ENCODE measurements around the gene ANKFY1.

GRCh38 chr17:4205917-4206316, 57.9 kb downstream of the ANKFY1 start:
- TF ChIP-seq CTCF (IDR thresholded peaks at IDR 0.05; ENCODE audit: low read depth, low read length, poor library complexity, severe bottlenecking) (no peak), EZH2phosphoT487 (IDR thresholded peaks at IDR 0.05; ENCODE audit: borderline replicate concordance, low read length) (no peak)

All from DOHH2 (cell line).